ENCODE data around the gene PIANP.

The PIANP gene

GRCh38 chr12:6696690-6697583, 3.7 kb downstream of the PIANP start:
- no peak overlapping the region for H3K27ac Mint-ChIP-seq
- H3K36me3 Mint-ChIP-seq: peaks cover 2% of the 10 kb centered on the region
- peaks cover 21% of the 10 kb centered on the region for H3K4me1 Mint-ChIP-seq (ENCODE audit: low read depth)
- peaks cover 15% of the 10 kb centered on the region for H3K27me3 Mint-ChIP-seq
- H3K9me3 Mint-ChIP-seq (ENCODE audit: low read depth): no peaks in the 10 kb centered on the region
- H3K4me3 Mint-ChIP-seq: no peak overlapping the region

- Mint-ChIP-seq H3K4me3 (no peak overlapping the region), H3K36me3 (peaks cover 2% of the 10 kb centered on the region), H3K9me3 (ENCODE audit: low read depth) (no peaks in the 10 kb centered on the region), H3K4me1 (ENCODE audit: low read depth) (peaks cover 11% of the 10 kb centered on the region), H3K27ac (no peak overlapping the region), H3K27me3 (peaks cover 6% of the 10 kb centered on the region)
Observed at GRCh38 chr12:6695313-6696045, 5.1 kb downstream of the PIANP start.

GRCh38 chr12:6694701-6695100, 5.9 kb downstream of the PIANP start:
- H3K4me3 Mint-ChIP-seq: no peak overlapping the region
- no peak overlapping the region for H3K27ac Mint-ChIP-seq
- peaks cover 6% of the 10 kb centered on the region for H3K27me3 Mint-ChIP-seq
- no peaks in the 10 kb centered on the region for H3K9me3 Mint-ChIP-seq (ENCODE audit: low read depth)
- peaks cover 2% of the 10 kb centered on the region for H3K36me3 Mint-ChIP-seq
- H3K4me1 Mint-ChIP-seq (ENCODE audit: low read depth): peaks cover 14% of the 10 kb centered on the region

- peaks cover 12% of the 10 kb centered on the region for H3K4me1 Mint-ChIP-seq (ENCODE audit: low read depth)
Observed at GRCh38 chr12:6693832-6694355, 6.7 kb downstream of the PIANP start.

GRCh38 chr12:6692888-6693287, 7.7 kb downstream of the PIANP start:
- Mint-ChIP-seq H3K4me3 (no peak overlapping the region), H3K27me3 (no peaks in the 10 kb centered on the region), H3K36me3 (peaks cover 2% of the 10 kb centered on the region), H3K4me1 (ENCODE audit: low read depth) (peaks cover 18% of the 10 kb centered on the region), H3K27ac (no peak overlapping the region), H3K9me3 (ENCODE audit: low read depth) (no peaks in the 10 kb centered on the region)

More at GRCh38 chr12:6693832-6694355, 6.7 kb downstream of the PIANP start:
- H3K36me3 Mint-ChIP-seq: peaks cover 2% of the 10 kb centered on the region
- H3K27me3 Mint-ChIP-seq: no peaks in the 10 kb centered on the region
- no peaks in the 10 kb centered on the region for H3K9me3 Mint-ChIP-seq (ENCODE audit: low read depth)
- H3K27ac Mint-ChIP-seq: peak overlapping the region; percentile 54
- H3K4me3 Mint-ChIP-seq: no peak overlapping the region

- Mint-ChIP-seq H3K4me1 (ENCODE audit: low read depth) (peaks cover 32% of the 10 kb centered on the region), H3K36me3 (peaks cover 4% of the 10 kb centered on the region), H3K27ac (no peak overlapping the region), H3K27me3 (no peaks in the 10 kb centered on the region), H3K9me3 (ENCODE audit: low read depth) (no peaks in the 10 kb centered on the region), H3K4me3 (peak overlapping the region; percentile 54)
Observed at GRCh38 chr12:6691473-6691872, 9.1 kb downstream of the PIANP start.

GRCh38 chr12:6688999-6689882, 11.4 kb downstream of the PIANP start, which contains the start of gene ZNF384:
Gene ZNF384 (minus strand): TSS chr12:6689375. CDS start chr12:6679520, 9,855 bp downstream.
- H3K27ac Mint-ChIP-seq: peak within 1 kb of the TSS; percentile 94
- peaks cover 4% of the 10 kb centered on the region for H3K36me3 Mint-ChIP-seq
- peak within 1 kb of the TSS; percentile 98 for H3K4me3 Mint-ChIP-seq
- no peaks in the 10 kb centered on the region for H3K9me3 Mint-ChIP-seq (ENCODE audit: low read depth)
- H3K27me3 Mint-ChIP-seq: no peaks in the 10 kb centered on the region
- peaks cover 50% of the 10 kb centered on the region for H3K4me1 Mint-ChIP-seq (ENCODE audit: low read depth)

GRCh38 chr12:6688543-6688998, 12.0 kb downstream of the PIANP start:
- peaks cover 4% of the 10 kb centered on the region for H3K36me3 Mint-ChIP-seq
- H3K27me3 Mint-ChIP-seq: no peaks in the 10 kb centered on the region
- peak overlapping the region; percentile 94 for H3K27ac Mint-ChIP-seq
- H3K4me3 Mint-ChIP-seq: peak overlapping the region; percentile 98
- peaks cover 52% of the 10 kb centered on the region for H3K4me1 Mint-ChIP-seq (ENCODE audit: low read depth)
- no peaks in the 10 kb centered on the region for H3K9me3 Mint-ChIP-seq (ENCODE audit: low read depth)

GRCh38 chr12:6685814-6686213, 14.8 kb downstream of the PIANP start:
- Mint-ChIP-seq H3K9me3 (ENCODE audit: low read depth) (no peaks in the 10 kb centered on the region), H3K27me3 (no peaks in the 10 kb centered on the region), H3K27ac (peak overlapping the region; percentile 50), H3K36me3 (peaks cover 2% of the 10 kb centered on the region), H3K4me1 (ENCODE audit: low read depth) (peaks cover 60% of the 10 kb centered on the region), H3K4me3 (no peak overlapping the region)

GRCh38 chr12:6684609-6685008, 16.0 kb downstream of the PIANP start:
- peak overlapping the region; percentile 66 for H3K27ac Mint-ChIP-seq
- peaks cover 56% of the 10 kb centered on the region for H3K4me1 Mint-ChIP-seq (ENCODE audit: low read depth)
- H3K9me3 Mint-ChIP-seq (ENCODE audit: low read depth): no peaks in the 10 kb centered on the region
- H3K36me3 Mint-ChIP-seq: peaks cover 2% of the 10 kb centered on the region
- no peaks in the 10 kb centered on the region for H3K27me3 Mint-ChIP-seq
- H3K4me3 Mint-ChIP-seq: peak overlapping the region; percentile 20

GRCh38 chr12:6676962-6677361, 23.7 kb downstream of the PIANP start:
- Mint-ChIP-seq H3K9me3 (ENCODE audit: low read depth) (no peaks in the 10 kb centered on the region), H3K4me1 (ENCODE audit: low read depth) (peaks cover 8% of the 10 kb centered on the region), H3K36me3 (peaks cover 11% of the 10 kb centered on the region), H3K27ac (no peak overlapping the region), H3K27me3 (no peaks in the 10 kb centered on the region), H3K4me3 (no peak overlapping the region)

- Mint-ChIP-seq H3K4me3 (no peak overlapping the region), H3K4me1 (ENCODE audit: low read depth) (peaks cover 3% of the 10 kb centered on the region), H3K27me3 (no peaks in the 10 kb centered on the region), H3K27ac (no peak overlapping the region), H3K9me3 (ENCODE audit: low read depth) (no peaks in the 10 kb centered on the region), H3K36me3 (peaks cover 17% of the 10 kb centered on the region)
Observed at GRCh38 chr12:6672143-6672542, 28.5 kb downstream of the PIANP start.

- Mint-ChIP-seq H3K36me3 (peaks cover 7% of the 10 kb centered on the region), H3K4me3 (no peak overlapping the region), H3K4me1 (ENCODE audit: low read depth) (peaks cover 10% of the 10 kb centered on the region), H3K9me3 (ENCODE audit: low read depth) (no peaks in the 10 kb centered on the region), H3K27ac (no peak overlapping the region), H3K27me3 (no peaks in the 10 kb centered on the region)
Observed at GRCh38 chr12:6667559-6668210, 32.9 kb downstream of the PIANP start.

GRCh38 chr12:6666211-6666610, 34.4 kb downstream of the PIANP start:
- Mint-ChIP-seq H3K27me3 (no peaks in the 10 kb centered on the region), H3K4me3 (no peak overlapping the region), H3K4me1 (ENCODE audit: low read depth) (peaks cover 18% of the 10 kb centered on the region), H3K27ac (no peak overlapping the region), H3K36me3 (peaks cover 5% of the 10 kb centered on the region), H3K9me3 (ENCODE audit: low read depth) (no peaks in the 10 kb centered on the region)

All from activated naive CD8-positive, alpha-beta T cell (primary cell).